Measurements from ENCODE around the gene CHCHD6.

The CHCHD6 gene

GRCh38 chr3:126998728-126999127 is 294.7 kb downstream of the CHCHD6 start:
- DNase-seq = no peak

DNA sequence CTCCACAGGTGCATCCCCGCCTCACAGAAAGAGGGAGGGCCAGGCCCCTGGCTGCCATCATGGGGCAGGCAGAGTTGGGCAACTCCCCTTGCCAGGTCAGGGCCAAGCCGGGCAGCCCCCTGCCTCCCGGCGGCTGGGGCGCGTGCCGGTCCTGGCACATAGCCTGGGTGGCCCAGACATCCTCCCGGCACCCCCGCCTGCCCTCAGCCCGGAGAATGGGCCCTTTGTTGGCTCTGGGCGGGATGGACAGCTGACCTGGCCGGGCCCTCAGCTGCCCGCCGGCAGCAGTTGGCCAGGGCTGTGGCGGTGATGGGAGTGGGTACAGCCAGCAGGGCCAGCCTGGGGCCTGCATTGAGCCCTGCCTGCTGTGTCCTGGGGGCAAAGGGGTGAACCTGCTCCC is 295.3 kb downstream of the CHCHD6 start:
- no peak for DNase-seq

DNA sequence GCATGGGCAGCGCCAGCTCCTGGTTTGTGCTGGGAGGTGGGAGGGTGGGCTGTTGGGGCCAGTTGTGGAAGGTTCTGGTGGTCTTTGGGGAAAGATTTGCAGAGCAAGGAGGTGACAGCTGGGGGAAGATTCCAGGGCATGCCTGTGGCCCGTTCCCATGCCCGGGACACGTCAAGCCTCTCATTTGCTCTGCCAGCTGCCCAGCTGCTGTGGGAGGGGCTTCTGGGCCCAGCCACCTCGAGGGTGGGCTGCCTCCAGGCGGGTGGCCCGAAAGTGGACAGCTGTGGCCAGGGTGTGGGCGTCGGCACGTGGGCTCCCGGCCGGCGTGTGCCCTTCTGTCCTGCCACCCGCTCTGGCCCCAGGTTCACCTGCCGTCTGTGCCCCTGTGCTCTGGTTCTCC is 296.1 kb downstream of the CHCHD6 start:
- DNase-seq = no peak

GRCh38 chr3:127000761-127001160 is 296.7 kb downstream of the CHCHD6 start:
- no peak for DNase-seq

DNA sequence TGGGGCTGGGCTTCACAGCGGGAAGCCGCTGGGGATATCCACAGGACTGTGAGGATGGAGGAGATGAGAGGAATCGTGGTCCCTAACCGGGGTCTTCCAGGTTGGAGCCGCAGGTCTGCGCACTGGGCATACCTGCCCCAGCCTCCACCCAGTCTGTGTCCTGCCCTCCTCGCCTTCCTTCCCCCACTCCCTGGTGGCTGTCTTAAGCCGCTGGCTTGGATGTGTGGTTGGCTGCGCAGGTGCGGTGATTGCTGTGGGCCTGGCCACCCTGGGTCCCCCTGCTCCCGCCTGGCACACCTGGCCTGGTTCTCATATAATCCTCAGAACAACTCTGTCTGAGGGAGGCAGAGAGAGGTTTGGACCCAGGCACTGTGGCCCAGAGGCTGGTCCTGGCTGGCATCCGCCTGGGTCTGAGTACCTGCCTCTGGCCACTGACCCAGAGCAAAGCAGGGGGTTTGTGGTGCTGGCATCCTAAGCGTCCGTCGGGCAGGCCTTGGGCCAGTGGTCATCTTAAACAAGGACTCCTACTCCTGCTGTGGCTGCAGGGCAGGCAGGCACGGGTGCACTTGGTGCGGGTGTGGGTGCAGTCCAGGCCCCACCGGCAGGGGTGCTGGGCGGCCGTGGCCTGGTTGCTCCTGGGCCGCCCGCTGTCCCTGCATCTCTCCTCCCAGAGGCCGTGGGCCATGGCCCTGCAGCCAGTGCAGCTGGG is 297.6 kb downstream of the CHCHD6 start:
- no peak for DNase-seq

DNA sequence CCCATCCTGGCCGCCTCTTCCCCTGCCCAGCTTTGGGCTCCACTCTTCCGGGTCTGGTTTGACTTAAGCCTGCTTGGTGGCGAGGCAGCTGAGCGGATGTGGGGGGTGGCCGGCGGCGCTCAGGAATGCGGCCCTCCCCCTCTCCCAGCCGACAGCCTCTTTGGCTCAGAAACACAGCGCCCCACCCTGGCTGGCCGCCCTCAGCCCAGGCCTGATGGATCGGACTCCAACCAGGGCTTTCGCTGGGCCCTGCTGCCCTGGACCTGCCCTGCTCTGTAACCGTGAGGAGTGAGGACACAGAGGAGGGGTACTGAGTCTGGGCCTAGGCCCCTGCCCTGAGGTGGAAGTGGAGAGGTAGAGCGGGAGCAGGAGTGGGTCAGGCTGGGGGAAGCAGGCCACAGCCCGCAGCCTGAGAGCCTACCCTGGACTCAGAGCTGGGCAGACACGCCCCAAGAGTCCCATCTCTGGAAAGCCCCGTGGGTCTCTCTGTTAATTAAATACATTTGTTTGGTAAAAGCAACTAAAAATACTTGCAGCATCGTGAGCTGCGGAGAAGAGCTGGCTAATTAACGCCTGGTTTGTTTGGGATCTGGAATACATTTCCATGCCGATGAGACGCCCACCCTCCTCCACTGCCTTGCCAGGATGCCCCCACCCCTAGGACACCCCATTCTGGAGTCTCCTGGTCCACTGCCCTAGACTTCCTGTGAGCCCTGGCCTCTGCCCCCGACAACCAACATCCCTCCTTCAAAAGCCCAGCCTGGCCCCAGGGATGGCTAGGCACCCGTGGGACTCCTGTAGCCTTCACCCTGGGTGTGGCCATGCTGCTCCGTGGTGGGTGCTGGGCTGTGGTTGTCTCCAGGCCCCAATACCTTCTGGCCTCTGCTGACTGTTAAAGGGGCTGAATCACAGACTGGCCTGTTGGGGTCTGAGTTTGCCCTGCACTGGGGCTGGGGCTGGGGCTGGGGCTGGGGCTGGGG is 298.4 kb downstream of the CHCHD6 start:
- no peak for DNase-seq

- no peak for DNase-seq
Measured at GRCh38 chr3:127003175-127003555, 299.1 kb downstream of the CHCHD6 start.

GRCh38 chr3:127003601-127004280 is 299.7 kb downstream of the CHCHD6 start:
- DNase-seq = no peak

DNA sequence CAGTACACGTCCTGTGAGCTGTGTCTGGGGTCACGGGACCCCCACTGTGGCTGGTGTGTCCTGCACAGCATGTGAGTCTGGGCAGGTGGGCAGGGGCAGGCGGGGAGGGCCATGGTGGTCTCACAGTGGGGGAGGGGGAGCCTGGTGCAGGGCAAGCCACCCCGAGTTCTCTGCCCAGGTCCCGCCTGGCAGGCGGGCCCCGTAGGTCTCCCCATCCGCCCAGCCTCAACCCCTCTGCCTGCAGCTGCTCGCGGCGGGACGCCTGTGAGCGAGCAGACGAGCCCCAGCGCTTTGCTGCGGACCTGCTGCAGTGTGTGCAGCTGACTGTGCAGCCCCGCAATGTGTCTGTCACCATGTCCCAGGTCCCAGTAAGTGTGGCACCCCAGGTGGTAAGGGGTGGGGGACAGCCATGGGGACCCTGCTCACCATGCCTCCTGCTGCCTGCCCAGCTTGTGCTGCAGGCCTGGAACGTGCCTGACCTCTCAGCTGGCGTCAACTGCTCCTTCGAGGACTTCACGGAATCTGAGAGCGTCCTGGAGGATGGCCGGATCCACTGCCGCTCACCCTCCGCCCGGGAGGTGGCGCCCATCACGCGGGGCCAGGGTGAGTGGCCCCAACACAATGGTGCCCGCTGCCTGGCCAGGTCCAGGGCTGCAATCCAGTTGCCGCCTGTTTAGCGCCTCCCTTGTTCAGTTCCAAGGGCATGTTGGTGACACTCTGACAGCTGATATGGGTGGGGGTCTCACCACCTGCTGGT is 300.8 kb downstream of the CHCHD6 start:
- no peak for DNase-seq

DNA sequence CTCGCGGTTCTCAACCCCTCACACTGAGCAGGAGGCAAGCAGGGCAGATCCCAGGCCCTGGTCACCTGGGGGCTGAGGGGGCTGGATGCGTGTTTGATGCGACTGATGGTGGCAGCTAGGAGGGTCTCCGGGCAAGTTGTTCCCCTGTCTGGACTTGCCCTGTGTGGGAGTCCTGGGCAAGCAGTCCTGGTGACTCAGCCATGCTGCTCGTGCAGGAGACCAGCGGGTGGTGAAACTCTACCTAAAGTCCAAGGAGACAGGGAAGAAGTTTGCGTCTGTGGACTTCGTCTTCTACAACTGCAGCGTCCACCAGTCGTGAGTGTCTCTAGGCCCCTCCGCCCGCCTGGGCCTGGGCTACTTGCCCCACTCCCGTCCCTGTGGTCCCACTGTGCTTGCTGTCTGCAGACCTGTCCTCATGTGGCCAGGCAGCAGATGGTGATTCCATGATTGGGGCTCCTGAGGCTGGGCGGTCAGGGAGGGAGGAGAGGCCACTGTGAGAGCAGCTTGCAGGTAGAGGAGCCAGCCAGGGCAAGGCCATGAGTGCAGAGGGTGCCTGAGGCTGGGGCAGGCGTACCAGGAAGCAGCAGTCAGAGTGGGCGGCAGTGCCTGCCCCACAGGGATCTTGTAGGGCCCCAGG is 301.9 kb downstream of the CHCHD6 start:
- DNase-seq = no peak

- no peak for DNase-seq
Measured at GRCh38 chr3:127006781-127007436, 302.9 kb downstream of the CHCHD6 start.

DNA sequence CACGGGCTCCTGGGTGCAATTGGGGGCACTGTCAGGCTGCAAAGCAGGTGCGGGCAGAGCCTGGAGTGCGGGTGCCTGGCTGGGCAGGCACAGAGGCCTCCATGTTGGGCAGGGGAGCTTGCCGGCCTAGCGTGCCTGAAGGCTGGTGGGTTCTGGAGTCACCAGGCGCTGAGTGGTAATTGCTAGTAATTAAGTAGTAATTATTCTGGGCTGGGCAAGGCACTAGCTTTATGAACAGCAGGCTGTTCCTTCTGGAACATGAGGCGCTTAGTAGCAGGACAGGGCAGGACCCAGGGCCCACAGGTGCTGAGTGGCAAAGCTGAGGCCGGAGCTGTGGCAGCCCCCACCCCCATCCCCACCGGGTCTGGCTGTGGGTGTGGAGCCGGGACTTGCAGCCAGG is 304.2 kb downstream of the CHCHD6 start:
- DNase-seq = no peak

DNA sequence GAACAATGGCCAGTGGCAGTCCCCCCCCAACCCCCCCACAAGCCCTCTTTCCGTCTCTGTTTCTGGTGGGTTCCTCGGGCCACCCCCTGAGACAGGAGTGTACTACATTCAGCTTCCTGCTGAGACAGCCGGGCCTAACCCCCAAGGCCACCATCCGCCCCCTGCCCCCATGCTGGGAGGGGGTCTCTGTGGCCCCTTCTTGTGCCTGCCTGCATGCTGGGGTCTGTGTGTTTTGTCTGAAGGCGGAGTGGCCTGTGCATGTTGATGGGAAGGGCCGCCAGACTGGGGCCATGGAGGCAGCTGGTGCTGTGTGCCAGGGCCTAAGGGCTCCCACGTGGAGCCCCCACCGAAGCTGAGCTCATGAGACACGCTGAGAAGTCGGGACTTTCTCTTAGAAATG is 305.5 kb downstream of the CHCHD6 start:
- DNase-seq = no peak

Data from stimulated activated CD4-positive, alpha-beta T cell treated with anti-CD3 and anti-CD28 coated beads, Interleukin-2, amount 100 ng/mL, for 48 hours (primary cell).